Activated T-cell treated with anti-CD3 and anti-CD28 coated beads, Interleukin-2, amount 50 U/mL, for 4 hours (primary cell): ENCODE results near the gene ALLC. TPM values are rescaled to one million over a fixed set of nuclear protein-coding genes. Genes with fewer than 3 reads are reported as not detected.

Source experiments
- ATAC-seq, 2 donors: fragments of 200-7000 bp; cut with Tn5 transposase; one replicate each; pipeline ENCODE4 v1.10.0; 2021
- DNase-seq: peaks from one replicate; pipeline ENCODE4 v3.0.0-alpha.2; 2020
- H3K27me3 Mint-ChIP-seq: one replicate; pipeline ENCODE4 v1.8.0; 2021; ENCODE audit warnings: low read depth, mixed read lengths
- H3K36me3 Mint-ChIP-seq: one replicate; pipeline ENCODE4 v1.8.0; 2022; ENCODE audit warnings: mixed read lengths; ENCODE audit not compliant: insufficient read depth
- H3K4me1 Mint-ChIP-seq: one replicate; pipeline ENCODE4 v1.8.0; 2021; ENCODE audit warnings: low read depth, mixed read lengths
- H3K4me3 Mint-ChIP-seq: one replicate; pipeline ENCODE4 v1.8.0; 2021; ENCODE audit warnings: mild to moderate bottlenecking, moderate library complexity, mixed read lengths
- H3K9me3 Mint-ChIP-seq: one replicate; pipeline ENCODE4 v1.8.0; 2021; ENCODE audit warnings: mixed read lengths
- total RNA-seq, 3 donors: library from RNA; stranded (reverse); gene quantifications; one replicate each; pipeline ENCODE4 v1.2.1, GENCODE V29; 2021

ALLC gene
- total RNA-seq, 3 donors from 2014 or later: not detected

DNA sequence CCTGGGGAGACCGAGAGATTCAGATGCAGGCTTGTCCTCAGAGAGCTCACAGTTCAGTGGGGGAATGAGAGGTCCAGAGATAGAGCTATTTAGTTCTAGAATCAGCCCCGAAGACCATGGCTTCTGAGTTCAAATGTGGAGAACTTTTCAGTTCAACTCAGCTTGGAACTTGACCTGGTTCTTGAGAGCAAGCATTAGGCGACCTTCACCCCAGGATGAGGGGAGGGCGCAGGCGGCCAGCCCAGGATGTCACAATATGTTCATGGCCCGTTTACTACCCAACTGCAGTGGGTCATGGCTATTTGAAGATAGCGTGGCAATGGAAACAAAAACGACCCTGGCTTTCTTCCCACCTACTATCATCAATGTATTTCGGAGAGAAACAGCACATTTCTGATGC is 79.1 kb downstream of the ALLC start:
- no peaks in the 10 kb centered on the region for H3K4me1 Mint-ChIP-seq
- H3K9me3 Mint-ChIP-seq: no peaks in the 10 kb centered on the region
- H3K36me3 Mint-ChIP-seq: no peaks in the 10 kb centered on the region
- H3K4me3 Mint-ChIP-seq: no peak overlapping the region
- ATAC-seq (no peak), DNase-seq (no peak)
- peaks cover 5% of the 10 kb centered on the region for H3K27me3 Mint-ChIP-seq

DNA sequence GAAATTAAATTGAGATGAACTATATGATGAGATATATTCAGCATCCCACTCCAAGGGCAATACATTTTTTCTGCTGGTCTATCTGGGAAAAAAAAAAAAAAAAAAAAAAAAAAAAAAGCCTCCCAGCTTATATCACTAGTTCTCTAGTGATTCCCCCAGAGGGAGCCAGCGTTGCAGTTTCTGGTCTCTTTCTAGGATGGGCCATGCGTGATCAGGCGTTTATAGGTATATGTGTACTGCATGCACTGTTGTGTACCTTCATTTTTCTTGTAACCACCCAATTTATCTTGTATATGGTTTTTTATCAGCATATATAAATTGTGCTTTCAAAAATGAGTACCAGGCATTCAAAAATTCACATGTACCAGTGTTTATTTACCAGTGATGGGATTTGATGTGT is 80.5 kb downstream of the ALLC start:
- no peaks in the 10 kb centered on the region for H3K36me3 Mint-ChIP-seq
- ATAC-seq: no peak

DNA sequence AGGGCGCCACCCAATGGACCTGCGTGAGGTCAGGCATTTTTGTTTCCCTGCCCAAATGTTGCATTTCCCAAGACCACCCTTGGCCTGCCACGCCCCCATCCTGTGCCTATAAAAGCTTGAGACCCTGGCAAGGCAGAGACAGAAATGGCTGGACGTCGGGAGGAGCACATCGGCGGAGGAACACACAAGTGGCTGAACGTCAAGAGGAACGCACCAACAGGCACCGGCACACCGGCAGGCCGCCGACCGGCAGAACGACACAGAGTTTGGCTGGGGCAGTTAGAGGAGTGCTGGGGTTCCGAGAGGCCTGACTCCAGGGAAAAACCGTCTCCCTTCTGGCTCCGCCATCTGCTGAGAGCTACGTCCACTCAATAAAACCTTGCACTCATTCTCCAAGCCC is 81.3 kb downstream of the ALLC start:
- no peak for ATAC-seq
- DNase-seq: no peak
- Mint-ChIP-seq H3K36me3 (no peaks in the 10 kb centered on the region), H3K4me3 (no peak overlapping the region), H3K4me1 (no peaks in the 10 kb centered on the region), H3K27me3 (peaks cover 5% of the 10 kb centered on the region), H3K9me3 (no peaks in the 10 kb centered on the region)

More for the DNA sequence above, 80.5 kb downstream of the ALLC start:
- DNase-seq: no peak
- Mint-ChIP-seq H3K4me1 (no peaks in the 10 kb centered on the region), H3K27me3 (peaks cover 5% of the 10 kb centered on the region), H3K4me3 (no peak overlapping the region), H3K9me3 (no peaks in the 10 kb centered on the region)

DNA sequence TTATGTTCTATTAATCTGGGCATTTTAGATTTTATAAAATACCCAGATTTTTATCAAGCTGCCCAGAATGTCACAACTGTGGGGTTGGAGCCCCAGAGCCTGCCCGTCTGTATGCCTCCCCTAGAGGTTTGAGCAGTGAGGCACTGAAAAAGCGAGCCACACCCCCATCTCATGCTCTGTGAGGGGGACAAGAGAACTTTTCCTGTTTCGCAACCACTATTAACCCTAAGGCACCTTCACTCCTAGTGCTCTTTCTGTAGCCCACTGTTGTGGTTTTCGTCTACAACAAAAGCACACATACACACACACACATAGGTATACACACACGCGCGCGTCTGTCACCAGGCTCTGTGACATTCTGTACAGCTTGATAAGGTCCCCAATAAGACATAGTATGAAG is 83.4 kb downstream of the ALLC start:
- Mint-ChIP-seq H3K36me3 (no peaks in the 10 kb centered on the region), H3K4me3 (no peak overlapping the region), H3K9me3 (no peaks in the 10 kb centered on the region), H3K27me3 (peaks cover 3% of the 10 kb centered on the region), H3K4me1 (no peaks in the 10 kb centered on the region)
- DNase-seq (no peak), ATAC-seq (no peak)

DNA sequence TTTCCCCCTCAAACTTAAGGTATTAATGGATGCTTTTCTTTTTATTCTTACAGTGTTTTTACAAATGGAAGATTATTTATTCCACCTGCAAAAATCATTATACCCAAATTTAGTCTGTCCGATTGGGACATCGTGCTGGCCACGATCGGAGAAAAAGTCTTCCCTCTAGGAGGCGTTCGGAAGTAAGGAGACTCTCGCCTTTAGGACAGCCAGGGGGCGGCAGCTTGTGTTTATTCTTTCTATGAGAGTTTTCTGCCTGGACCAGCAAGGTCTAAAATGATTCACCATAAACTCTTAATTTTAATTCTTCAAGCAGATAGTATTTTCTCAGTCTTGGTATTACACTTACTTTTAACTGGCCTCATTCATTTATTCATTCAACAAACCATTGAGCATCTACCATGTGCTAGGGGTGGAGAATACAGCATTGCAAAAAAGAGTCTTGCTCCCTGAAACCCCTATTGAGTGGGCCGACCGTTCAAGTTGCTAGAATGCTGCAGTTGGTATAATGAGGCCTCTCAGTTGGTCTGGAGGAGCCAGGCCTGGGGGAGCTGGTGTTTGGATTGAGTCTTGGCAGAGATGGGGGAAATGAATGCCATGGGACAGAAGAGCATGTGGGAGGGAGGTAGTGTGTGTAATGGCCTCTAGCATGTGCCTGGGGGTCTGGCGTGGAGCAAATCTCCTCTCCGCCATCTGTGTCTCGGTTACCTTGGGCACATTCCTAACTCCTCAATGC is 84.0 kb downstream of the ALLC start:
- DNase-seq (no peak), ATAC-seq (no peak)
- H3K9me3 Mint-ChIP-seq: no peaks in the 10 kb centered on the region
- peaks cover 6% of the 10 kb centered on the region for H3K27me3 Mint-ChIP-seq
- H3K4me3 Mint-ChIP-seq: no peak overlapping the region
- H3K36me3 Mint-ChIP-seq: no peaks in the 10 kb centered on the region
- H3K4me1 Mint-ChIP-seq: no peaks in the 10 kb centered on the region

DNA sequence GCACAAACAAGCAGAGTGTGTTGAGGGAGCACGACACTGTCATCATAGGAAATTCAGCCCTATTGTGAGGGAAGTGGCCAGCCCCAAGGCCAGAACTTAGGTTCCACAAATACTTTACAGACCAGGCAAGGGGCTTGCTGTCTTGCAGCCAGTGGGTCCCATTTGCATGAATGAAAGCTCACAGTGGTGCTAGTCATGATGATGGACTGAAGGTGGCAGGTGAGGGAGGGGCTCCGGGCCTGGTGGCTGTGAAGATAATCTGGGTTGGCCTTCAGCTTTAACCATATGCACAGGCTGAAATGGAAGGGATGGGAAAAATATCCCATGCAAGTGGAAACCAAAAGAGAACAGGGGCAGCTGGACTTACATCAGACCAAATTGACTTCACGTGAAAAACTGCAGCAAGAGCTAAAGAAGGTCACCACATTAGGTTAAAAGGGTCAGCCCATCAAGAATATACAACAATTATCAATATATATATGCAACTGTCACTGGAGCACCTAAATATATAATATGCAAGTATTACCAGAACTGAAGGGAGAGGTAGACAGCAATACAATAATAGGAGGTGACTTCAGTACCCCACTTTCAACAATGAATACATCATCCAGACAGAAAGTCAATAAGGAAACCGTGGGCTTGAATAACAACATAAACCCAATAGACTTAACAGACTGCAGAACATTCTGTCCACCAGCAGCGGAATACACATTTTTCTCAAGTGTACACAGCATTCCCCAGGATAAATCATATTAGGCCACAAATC is 84.9 kb downstream of the ALLC start:
- H3K36me3 Mint-ChIP-seq: no peaks in the 10 kb centered on the region
- no peaks in the 10 kb centered on the region for H3K4me1 Mint-ChIP-seq
- DNase-seq (no peak), ATAC-seq (no peak)
- no peak overlapping the region for H3K4me3 Mint-ChIP-seq
- H3K9me3 Mint-ChIP-seq: no peaks in the 10 kb centered on the region
- peaks cover 7% of the 10 kb centered on the region for H3K27me3 Mint-ChIP-seq

DNA sequence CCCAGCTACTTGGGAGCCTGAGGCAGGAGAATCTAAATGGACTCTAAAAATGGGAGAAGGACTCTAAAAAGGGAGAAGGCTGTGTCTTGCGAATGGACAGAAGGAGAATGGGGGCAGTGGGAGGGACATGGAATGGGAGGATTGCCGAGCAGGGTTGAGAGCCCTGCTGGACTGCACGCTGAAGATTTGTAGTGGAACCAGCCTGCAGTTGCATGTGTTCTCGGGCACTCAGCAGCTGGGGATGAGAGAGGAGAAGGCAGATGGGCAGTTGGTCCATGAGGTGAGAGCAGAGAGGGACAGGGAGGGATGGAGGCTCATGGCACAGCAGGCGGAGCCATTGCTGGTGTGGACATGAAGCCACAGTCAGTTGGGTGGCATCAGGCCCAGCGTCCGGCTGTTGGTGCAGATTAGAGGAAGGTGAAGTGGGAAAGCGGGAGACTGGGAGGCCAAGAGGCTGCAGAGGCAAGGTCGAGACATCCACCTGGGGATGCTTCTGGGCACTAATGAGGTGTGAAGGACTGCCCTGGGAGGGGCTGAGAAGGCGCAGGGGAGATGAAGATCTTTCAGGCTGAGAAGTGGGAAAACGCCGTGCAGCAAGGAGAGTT is 86.1 kb downstream of the ALLC start:
- no peak for ATAC-seq
- Mint-ChIP-seq H3K9me3 (no peaks in the 10 kb centered on the region), H3K27me3 (peaks cover 9% of the 10 kb centered on the region), H3K4me3 (no peak overlapping the region), H3K4me1 (no peaks in the 10 kb centered on the region), H3K36me3 (no peaks in the 10 kb centered on the region)
- no peak for DNase-seq

DNA sequence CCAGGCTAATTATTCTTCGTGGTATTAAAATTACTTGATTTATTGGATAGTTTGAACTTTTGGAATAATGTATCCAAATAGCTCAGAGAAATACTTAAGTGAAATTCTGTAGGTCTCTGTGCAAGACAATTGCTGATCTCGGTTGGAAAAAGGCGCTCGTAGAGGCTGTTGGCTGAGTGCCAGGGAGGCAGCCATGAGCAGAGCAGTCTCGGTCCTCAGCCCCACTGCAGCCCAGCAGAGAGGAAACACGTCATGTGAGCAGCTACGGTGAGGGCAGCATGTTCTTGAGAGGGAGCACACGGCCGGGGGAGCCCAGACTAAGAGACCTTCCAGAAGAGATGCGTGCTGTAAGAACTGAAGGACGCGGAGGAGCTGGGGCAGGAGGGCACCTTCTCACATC is 87.9 kb downstream of the ALLC start:
- Mint-ChIP-seq H3K4me1 (no peaks in the 10 kb centered on the region), H3K9me3 (no peaks in the 10 kb centered on the region), H3K36me3 (no peaks in the 10 kb centered on the region), H3K27me3 (peaks cover 12% of the 10 kb centered on the region), H3K4me3 (no peak overlapping the region)
- ATAC-seq (no peak), DNase-seq (no peak)

DNA sequence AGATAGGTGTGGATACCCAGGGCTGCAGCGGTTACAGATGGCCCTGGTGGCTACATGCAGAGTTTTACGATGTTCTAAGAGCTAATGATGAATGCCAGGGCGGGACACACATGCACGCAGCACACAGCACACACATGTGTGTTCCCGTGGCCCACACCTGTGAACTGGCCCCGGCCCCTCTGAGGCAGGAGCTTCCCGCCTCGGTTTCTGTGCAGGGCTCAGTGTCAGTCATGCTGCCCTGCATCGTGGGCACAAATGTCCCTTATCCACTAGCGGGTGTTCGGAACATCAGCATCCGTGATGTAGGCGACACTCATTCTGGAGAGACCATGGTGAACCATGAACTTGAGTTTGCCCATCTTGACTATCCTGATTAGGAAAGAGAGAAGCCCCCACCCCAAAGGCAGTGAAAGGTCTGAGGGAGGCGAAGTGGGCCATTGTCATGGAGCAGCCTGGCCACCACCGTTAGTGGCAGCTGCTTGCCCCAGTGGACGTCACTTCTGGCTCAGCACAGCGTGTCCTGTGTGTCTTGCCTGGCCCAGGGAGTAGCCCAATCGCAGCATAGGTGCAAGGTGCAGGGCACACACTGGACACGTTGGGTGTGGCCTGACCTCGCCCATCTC is 89.1 kb downstream of the ALLC start:
- no peak for ATAC-seq
- Mint-ChIP-seq H3K4me1 (no peaks in the 10 kb centered on the region), H3K27me3 (peaks cover 17% of the 10 kb centered on the region), H3K36me3 (no peaks in the 10 kb centered on the region), H3K4me3 (no peak overlapping the region), H3K9me3 (no peaks in the 10 kb centered on the region)
- DNase-seq: no peak

DNA sequence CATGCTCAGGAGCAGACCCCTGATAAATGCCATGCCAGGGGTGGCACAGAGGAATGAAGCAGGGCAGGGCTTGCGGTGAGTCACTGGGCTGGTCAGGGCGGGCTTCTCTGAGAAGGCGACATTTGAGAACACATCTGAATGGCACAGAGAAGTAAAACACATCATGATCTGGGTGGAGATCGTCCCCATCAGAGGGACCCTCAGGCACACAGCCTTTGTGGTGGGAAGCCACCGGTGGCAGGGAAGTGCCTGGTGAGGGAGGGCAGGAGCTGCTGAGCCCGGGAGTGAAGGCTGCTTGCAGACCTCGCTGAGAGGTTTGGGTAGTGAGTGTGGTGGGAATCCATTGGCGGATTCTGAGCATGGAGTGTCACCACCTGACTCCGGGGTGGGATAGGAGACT is 89.8 kb downstream of the ALLC start:
- Mint-ChIP-seq H3K4me3 (no peak overlapping the region), H3K4me1 (no peaks in the 10 kb centered on the region), H3K9me3 (no peaks in the 10 kb centered on the region), H3K36me3 (no peaks in the 10 kb centered on the region), H3K27me3 (peaks cover 17% of the 10 kb centered on the region)
- ATAC-seq: no peak
- DNase-seq: no peak

DNA sequence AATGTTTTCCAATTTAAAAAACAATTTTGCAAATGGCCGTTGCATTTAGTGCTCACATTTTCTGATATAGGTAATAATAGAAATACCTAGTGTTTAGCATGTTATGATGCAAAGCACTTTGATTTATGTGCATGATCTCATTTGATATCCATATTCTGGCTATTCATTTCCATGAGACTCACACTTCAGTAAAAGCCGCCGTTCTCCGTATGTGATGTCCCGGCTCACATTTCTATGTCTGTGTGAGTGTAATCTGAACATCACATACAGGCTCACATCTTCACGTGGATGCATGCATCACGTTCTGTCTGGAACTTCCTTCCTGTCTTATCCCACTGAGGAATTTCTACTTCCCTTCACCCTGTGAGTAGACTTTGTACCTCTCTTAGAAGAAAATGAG is 91.2 kb downstream of the ALLC start:
- no peaks in the 10 kb centered on the region for H3K9me3 Mint-ChIP-seq
- H3K27me3 Mint-ChIP-seq: peaks cover 19% of the 10 kb centered on the region
- no peaks in the 10 kb centered on the region for H3K36me3 Mint-ChIP-seq
- ATAC-seq (no peak), DNase-seq (no peak)
- no peaks in the 10 kb centered on the region for H3K4me1 Mint-ChIP-seq
- H3K4me3 Mint-ChIP-seq: no peak overlapping the region

DNA sequence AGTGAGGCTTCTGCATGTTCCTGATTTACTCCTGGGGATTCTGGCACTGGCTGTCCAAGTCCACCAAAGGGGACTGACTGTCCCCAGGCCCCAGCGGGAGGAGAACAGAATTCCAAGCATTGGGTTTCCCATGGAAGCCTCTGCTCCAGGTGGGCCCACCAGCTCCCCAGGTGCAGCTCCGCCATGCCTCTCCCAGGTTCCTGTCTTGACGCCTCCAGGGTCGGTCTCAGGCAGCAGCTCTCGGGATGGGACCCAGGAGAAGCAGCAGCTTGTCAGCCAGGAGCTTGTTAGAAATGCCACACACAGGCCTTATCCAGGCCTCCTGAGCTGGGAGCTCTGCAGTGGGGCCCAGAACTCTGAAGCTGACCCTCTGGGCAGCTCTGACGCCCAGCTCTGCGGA is 93.3 kb downstream of the ALLC start:
- peaks cover 16% of the 10 kb centered on the region for H3K27me3 Mint-ChIP-seq
- no peak for ATAC-seq
- no peak overlapping the region for H3K4me3 Mint-ChIP-seq
- no peaks in the 10 kb centered on the region for H3K4me1 Mint-ChIP-seq
- no peak for DNase-seq
- H3K36me3 Mint-ChIP-seq: no peaks in the 10 kb centered on the region
- H3K9me3 Mint-ChIP-seq: peaks cover 4% of the 10 kb centered on the region

DNA sequence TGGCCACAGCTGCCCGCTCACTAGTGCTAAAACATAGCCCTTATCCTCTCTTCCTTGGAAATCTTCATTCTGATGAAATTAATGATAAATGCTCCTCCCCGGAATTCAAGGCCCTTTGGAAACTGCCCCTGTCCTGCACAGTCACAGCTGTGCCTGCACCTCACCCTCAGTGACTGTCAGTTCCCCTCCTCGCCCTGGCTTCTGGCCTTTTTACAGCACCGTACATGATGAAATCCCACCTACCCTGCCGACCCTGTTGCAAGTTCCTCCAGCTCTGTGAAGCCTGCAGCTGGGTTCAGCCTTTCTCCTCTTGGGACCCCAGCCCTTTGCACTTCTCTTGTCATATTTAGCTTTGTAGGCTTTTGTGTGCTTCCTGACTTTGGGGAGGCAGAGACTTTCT is 93.8 kb downstream of the ALLC start:
- peaks cover 14% of the 10 kb centered on the region for H3K27me3 Mint-ChIP-seq
- H3K36me3 Mint-ChIP-seq: no peaks in the 10 kb centered on the region
- H3K9me3 Mint-ChIP-seq: peaks cover 4% of the 10 kb centered on the region
- H3K4me3 Mint-ChIP-seq: no peak overlapping the region
- H3K4me1 Mint-ChIP-seq: no peaks in the 10 kb centered on the region
- ATAC-seq (no peak), DNase-seq (no peak)
